B cell (primary cell): Measurements from ENCODE around the gene PPEF1. TPM values are rescaled to one million over a fixed set of nuclear protein-coding genes. Genes with fewer than 3 reads are reported as not detected.

ENCODE experiments used
- ATAC-seq: fragments of 200-7000 bp; cut with Tn5 transposase; one replicate; pipeline ENCODE4 v1.10.0; 2021; ENCODE audit warnings: low read depth, mild to moderate bottlenecking, moderate number of reproducible peaks, moderate library complexity
- CTCF ChIA-PET: fragments of 350-600 bp; sonication (Branson Sonifier 250); formaldehyde crosslinking; loops from one replicate; lab custom pipeline; 2021; ENCODE audit warnings: antibody characterized with exemption, inconsistent platforms; lab: Charles Lee
- POLR2A ChIA-PET: fragments of 350-600 bp; sonication (Branson Sonifier 250); formaldehyde crosslinking; loops from one replicate; lab custom pipeline; 2021; ENCODE audit warnings: antibody characterized with exemption; lab: Charles Lee
- DNase-seq: peaks from one replicate; pipeline ENCODE4 v3.0.0; 2013
- H2AFZ ChIP-seq: 2 replicates; pipeline ENCODE4 v1.6.1; 2012; ENCODE audit warnings: mild to moderate bottlenecking, low read depth, low read length; ENCODE audit not compliant: insufficient read depth, poor library complexity, severe bottlenecking
- H3K27ac ChIP-seq, 2 donors: 1 replicate in 1 of 2; 2 replicates in 1 of 2; pipeline ENCODE4 v1.5.1; 2012 to 2013; ENCODE audit warnings: low read length in 2 of 2, mild to moderate bottlenecking in 2 of 2, moderate library complexity in 1 of 2
- H3K27me3 ChIP-seq, 4 experiments: fragments of 200-600 bp in 1 of 4; sonication (generic) in 1 of 4; replicated peaks in 1 of 4; 1 replicate in 2 of 4; 2 replicates in 2 of 4; pipeline versions ENCODE4 v1.6.1 to v1.7.0; 2013 to 2016; ENCODE audit warnings: low read length in 3 of 4, mild to moderate bottlenecking in 2 of 4, mixed read lengths in 1 of 4, moderate library complexity in 1 of 4; ENCODE audit not compliant: insufficient read depth in 4 of 4, control insufficient read depth in 3 of 4; ENCODE audit errors: control extremely low read depth in 1 of 4
- H3K36me3 ChIP-seq, 2 experiments: replicated peaks in 1 of 2; 1 replicate in 1 of 2; 2 replicates in 1 of 2; pipeline versions ENCODE4 v1.6.1 to v1.7.1; 2013; ENCODE audit warnings: low read length in 1 of 2; ENCODE audit not compliant: insufficient read depth in 2 of 2, control insufficient read depth in 1 of 2; ENCODE audit errors: control extremely low read depth in 1 of 2, extremely low read depth in 1 of 2
- H3K4me1 ChIP-seq, 2 donors: fragments of 200-600 bp in 1 of 2; sonication (generic) in 1 of 2; 1 replicate in 1 of 2; 2 replicates in 1 of 2; pipeline versions ENCODE4 v1.5.1 to v1.6.1; 2013 to 2017; ENCODE audit warnings: low read length in 2 of 2; ENCODE audit not compliant: control insufficient read depth in 2 of 2, insufficient read depth in 2 of 2
- H3K4me2 ChIP-seq: replicated peaks from 2 replicates; pipeline ENCODE3; 2012; ENCODE audit warnings: mild to moderate bottlenecking, low read depth, low read length; ENCODE audit not compliant: poor library complexity, severe bottlenecking
- H3K4me3 ChIP-seq, 5 experiments: fragments of 200-600 bp in 1 of 5; sonication (generic) in 1 of 5; 1 replicate in 3 of 5; 2 replicates in 2 of 5; pipeline versions ENCODE4 v1.5.1 to v1.7.0; 2011 to 2016; ENCODE audit warnings: low read length in 4 of 5, mild to moderate bottlenecking in 4 of 5, low read depth in 2 of 5, control low read depth in 1 of 5, moderate library complexity in 1 of 5; ENCODE audit not compliant: insufficient read depth in 1 of 5; ENCODE audit errors: control extremely low read depth in 1 of 5, extremely low read depth in 1 of 5
- H3K79me2 ChIP-seq: fragments of 200-600 bp; sonication (generic); one replicate; pipeline ENCODE4 v1.6.0; 2016; ENCODE audit warnings: low read length; ENCODE audit not compliant: control insufficient read depth, insufficient read depth
- H3K9ac ChIP-seq: fragments of 200-600 bp; sonication (generic); 2 replicates; pipeline ENCODE4 v1.6.1; 2017; ENCODE audit warnings: mild to moderate bottlenecking, low read length, moderate library complexity
- H3K9me3 ChIP-seq, 3 donors: one replicate each; pipeline versions ENCODE4 v1.6.1 to v1.7.1; 2013; ENCODE audit warnings: low read length in 2 of 3; ENCODE audit not compliant: control insufficient read depth in 2 of 3, insufficient read depth in 1 of 3; ENCODE audit errors: control extremely low read depth in 1 of 3
- H4K20me1 ChIP-seq: 2 replicates; pipeline ENCODE4 v1.6.0; 2012; ENCODE audit warnings: mild to moderate bottlenecking, low read length; ENCODE audit not compliant: insufficient read depth, control insufficient read depth, poor library complexity, severe bottlenecking
- H3K27ac Mint-ChIP-seq: one replicate; pipeline ENCODE4 v1.8.0; 2021; ENCODE audit warnings: mixed read lengths
- H3K27me3 Mint-ChIP-seq: one replicate; pipeline ENCODE4 v1.8.0; 2021; ENCODE audit warnings: mixed read lengths
- H3K4me1 Mint-ChIP-seq: one replicate; pipeline ENCODE4 v1.8.0; 2021; ENCODE audit warnings: mixed read lengths
- H3K4me3 Mint-ChIP-seq: one replicate; pipeline ENCODE4 v1.8.0; 2021; ENCODE audit warnings: mixed read lengths
- H3K9me3 Mint-ChIP-seq: one replicate; pipeline ENCODE4 v1.8.0; 2022; ENCODE audit warnings: mixed read lengths; ENCODE audit not compliant: insufficient read depth
- EZH2 ChIP-seq: IDR thresholded peaks from 2 replicates; pipeline ENCODE4 v1.6.1; 2012; ENCODE audit warnings: borderline replicate concordance, low read depth, mild to moderate bottlenecking, moderate library complexity, low read length; ENCODE audit not compliant: insufficient read depth, poor library complexity, severe bottlenecking
- WGBS: methylation state at CpG from one replicate; pipeline ENCODE4 v1.1.5; 2013; ENCODE audit warnings: missing lambda C conversion rate; ENCODE audit not compliant: insufficient coverage; 5-methylcytosine and 5-hydroxymethylcytosine counted together
- intact Hi-C: fragments of 100-400 bp; cut with micrococcal nuclease; formaldehyde crosslinking; loops from one replicate; pipeline ENCODE4 v1.10.0; 2022
- polyA plus RNA-seq: library from polyadenylated mRNA; depleted of rRNA; stranded (reverse); fragments of >200 nt; gene quantifications from 2 replicates; pipeline ENCODE4 v1.2.3, GENCODE V29; 2012
- total RNA-seq, 2 donors: library from RNA; stranded (reverse); fragments of 120-200 nt in 1 of 2; gene quantifications; 1 replicate in 1 of 2; 2 replicates in 1 of 2; pipeline versions ENCODE4 v1.2.3 to v1.2.4, GENCODE V29; 2013 to 2022
- TF ChIP-seq, protein P1 (sequence below): fragments of 200-600 bp; IDR thresholded peaks from one replicate; pipeline ENCODE4 v1.8.0; 2022; ENCODE audit warnings: antibody characterized with exemption, mild to moderate bottlenecking

Gene PPEF1
- total and polyA plus RNA-seq, 2 donors (not counting 1 experiment from before 2014, with no cell fraction given), result 0.22 to 0.52 TPM

DNA sequence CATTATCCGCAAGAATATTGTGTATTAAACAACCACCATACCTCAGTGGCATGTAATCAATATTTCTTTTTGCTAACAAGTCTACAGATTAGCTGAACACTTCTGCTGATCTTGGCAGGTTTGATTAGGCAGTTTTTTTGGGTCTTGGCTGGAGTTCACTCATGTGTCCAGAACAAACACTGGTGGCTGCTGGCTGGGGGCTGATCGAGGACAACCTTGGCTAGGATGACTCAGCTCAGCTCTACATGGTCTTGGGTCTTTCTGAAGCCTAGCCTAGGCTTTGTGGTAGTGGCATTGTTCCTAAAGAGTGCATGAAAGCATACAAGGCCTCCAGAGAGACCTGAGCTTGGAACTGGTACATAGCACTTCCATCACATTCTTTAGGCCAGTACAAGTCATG is 41.1 kb downstream of the PPEF1 start:
- Histone ChIP-seq H3K4me1 (no peaks in the 10 kb centered on the region), H4K20me1 (no peaks in the 10 kb centered on the region), H2AFZ (no peak overlapping the region), H3K4me2 (no peak overlapping the region), H3K4me3 (no peak overlapping the region), H3K27ac (no peak overlapping the region), H3K27me3 (no peaks in the 10 kb centered on the region), H3K79me2 (no peaks in the 10 kb centered on the region), H3K9ac (no peak overlapping the region), H3K36me3 (no peaks in the 10 kb centered on the region), H3K9me3 (no peaks in the 10 kb centered on the region)
- intact Hi-C loops, result no loop called here
- DNase-seq, result no peak
- H3K27ac Mint-ChIP-seq, result no peak overlapping the region
- H3K27me3 Mint-ChIP-seq, result peaks cover 3% of the 10 kb centered on the region
- no peak for ATAC-seq
- H3K4me3 Mint-ChIP-seq, result no peak overlapping the region
- no peak for TF ChIP-seq EZH2
- TF ChIP-seq, protein P1, sequence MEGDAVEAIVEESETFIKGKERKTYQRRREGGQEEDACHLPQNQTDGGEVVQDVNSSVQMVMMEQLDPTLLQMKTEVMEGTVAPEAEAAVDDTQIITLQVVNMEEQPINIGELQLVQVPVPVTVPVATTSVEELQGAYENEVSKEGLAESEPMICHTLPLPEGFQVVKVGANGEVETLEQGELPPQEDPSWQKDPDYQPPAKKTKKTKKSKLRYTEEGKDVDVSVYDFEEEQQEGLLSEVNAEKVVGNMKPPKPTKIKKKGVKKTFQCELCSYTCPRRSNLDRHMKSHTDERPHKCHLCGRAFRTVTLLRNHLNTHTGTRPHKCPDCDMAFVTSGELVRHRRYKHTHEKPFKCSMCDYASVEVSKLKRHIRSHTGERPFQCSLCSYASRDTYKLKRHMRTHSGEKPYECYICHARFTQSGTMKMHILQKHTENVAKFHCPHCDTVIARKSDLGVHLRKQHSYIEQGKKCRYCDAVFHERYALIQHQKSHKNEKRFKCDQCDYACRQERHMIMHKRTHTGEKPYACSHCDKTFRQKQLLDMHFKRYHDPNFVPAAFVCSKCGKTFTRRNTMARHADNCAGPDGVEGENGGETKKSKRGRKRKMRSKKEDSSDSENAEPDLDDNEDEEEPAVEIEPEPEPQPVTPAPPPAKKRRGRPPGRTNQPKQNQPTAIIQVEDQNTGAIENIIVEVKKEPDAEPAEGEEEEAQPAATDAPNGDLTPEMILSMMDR, result no peak
- no peaks in the 10 kb centered on the region for H3K9me3 Mint-ChIP-seq
- no peaks in the 10 kb centered on the region for H3K4me1 Mint-ChIP-seq
- POLR2A ChIA-PET, result no interaction called here
- 100% methylated on average over 1 of the region's 2 CpGs for WGBS
- CTCF ChIA-PET, result no interaction called here

DNA sequence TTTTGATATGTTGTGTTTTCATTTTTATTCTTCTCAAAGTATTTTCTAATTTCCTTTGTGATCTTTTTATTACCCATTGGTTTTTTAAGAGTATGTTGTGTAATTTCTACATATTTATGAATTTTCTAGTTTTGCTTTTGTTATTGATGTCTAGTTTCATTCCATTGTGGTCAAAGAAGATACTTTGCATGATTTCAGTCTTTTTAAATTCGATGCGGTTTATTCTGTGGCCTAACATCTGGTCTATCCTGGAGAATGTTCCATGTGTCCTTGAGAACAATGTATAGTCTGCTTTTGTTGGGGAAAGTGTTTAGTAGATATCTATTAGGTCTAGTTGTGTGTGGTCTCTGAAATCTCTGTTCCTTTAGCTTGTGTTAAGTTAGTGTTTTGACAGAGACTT is 46.2 kb downstream of the PPEF1 start:
- Histone ChIP-seq H3K36me3 (no peaks in the 10 kb centered on the region), H3K27ac (no peak overlapping the region), H3K9me3 (no peaks in the 10 kb centered on the region), H3K4me2 (no peak overlapping the region), H4K20me1 (no peaks in the 10 kb centered on the region), H3K79me2 (no peaks in the 10 kb centered on the region), H3K27me3 (no peaks in the 10 kb centered on the region), H3K4me3 (no peak overlapping the region), H3K9ac (no peak overlapping the region), H2AFZ (no peak overlapping the region), H3K4me1 (no peaks in the 10 kb centered on the region)
- POLR2A ChIA-PET, result no interaction called here
- WGBS, result 88% methylated on average over 2 of the region's 2 CpGs
- TF ChIP-seq, protein P1, result no peak
- TF ChIP-seq EZH2, result no peak
- DNase-seq (no peak), ATAC-seq (no peak)
- H3K4me3 Mint-ChIP-seq, result no peak overlapping the region
- H3K9me3 Mint-ChIP-seq, result no peaks in the 10 kb centered on the region
- CTCF ChIA-PET, result no interaction called here
- H3K4me1 Mint-ChIP-seq, result no peaks in the 10 kb centered on the region
- intact Hi-C loops, result no loop called here
- peaks cover 4% of the 10 kb centered on the region for H3K27me3 Mint-ChIP-seq
- no peak overlapping the region for H3K27ac Mint-ChIP-seq
